Ovary (tissue), 9 donors: Measurements from ENCODE around the gene LMOD3. TPM values are rescaled to one million over a fixed set of nuclear protein-coding genes. Genes with fewer than 3 reads are reported as not detected.
A peak's percentile ranks its signal among the peaks of the same experiment; 100 is the strongest.

Experiments used
- DNase-seq, 5 donors: peaks; one replicate each; pipeline ENCODE4 v3.0.0-alpha.2; 2019 to 2020
- H3K27ac ChIP-seq, 2 donors: fragments of 200-600 bp; one replicate each; pipeline versions ENCODE4 v1.5.1 to v1.8.0; 2019 to 2022
- H3K27me3 ChIP-seq: fragments of 200-600 bp; one replicate; pipeline ENCODE4 v1.8.0; 2022
- H3K36me3 ChIP-seq: fragments of 200-600 bp; sonication (generic); one replicate; pipeline ENCODE4 v1.5.1; 2019
- H3K4me1 ChIP-seq: one replicate; pipeline ENCODE4 v1.8.1; 2013; ENCODE audit warnings: mild to moderate bottlenecking, moderate library complexity; ENCODE audit not compliant: insufficient read depth
- H3K4me3 ChIP-seq: fragments of 200-600 bp; sonication (generic); one replicate; pipeline ENCODE4 v1.5.1; 2017
- H3K9me3 ChIP-seq, 2 donors: fragments of 200-600 bp in 1 of 2; sonication (generic) in 1 of 2; one replicate each; pipeline versions ENCODE4 v1.5.1 to v1.8.1; 2013 to 2019; ENCODE audit warnings: mild to moderate bottlenecking in 1 of 2, moderate library complexity in 1 of 2
- EP300 ChIP-seq: sonication (generic); formaldehyde crosslinking; IDR thresholded peaks from one replicate; pipeline ENCODE4 v1.6.1; 2017; ENCODE audit warnings: antibody characterized with exemption
- POLR2A ChIP-seq: fragments of 450-650 bp; IDR thresholded peaks from one replicate; pipeline ENCODE4 v1.6.1; 2017; ENCODE audit warnings: antibody characterized with exemption, mild to moderate bottlenecking, moderate library complexity
- WGBS, 3 donors: extraction: QIAGEN DNeasy Blood & Tissue Kit in 1 of 3; methylation state at CpG; one replicate each; pipeline versions ENCODE4 v1.1.5 to v1.1.7; 2013 to 2017; 5-methylcytosine and 5-hydroxymethylcytosine counted together
- intact Hi-C, 4 donors: fragments of 100-400 bp; cut with DNase I; formaldehyde crosslinking; loops; one replicate each; pipeline versions ENCODE4 v1.11.0 to v1.15.1; 2022 to 2023
- polyA plus RNA-seq, 2 donors: library from polyadenylated mRNA; stranded (reverse); fragments of 200-250 nt in 1 of 2; fragments of 350-450 nt in 1 of 2; fragmentation: Illumina TruSeq in 1 of 2; extraction: RNeasy Lipid Tissue Mini Kit (QIAGEN cat#74804) in 1 of 2; gene quantifications; one replicate each; pipeline ENCODE4 v1.2.3, GENCODE V29; 2013 to 2014
- total RNA-seq, 7 donors: library from RNA; depleted of rRNA in 2 of 7; stranded (reverse); fragments of >200 nt in 2 of 7; fragmentation: NEBNext Ultra II Directional in 3 of 7; extraction: Animal tissue kit (Norgen Biotek cat#: 25700) in 3 of 7; gene quantifications; one replicate each; pipeline versions ENCODE4 v1.1.0 to v1.2.4, GENCODE V29; 2016 to 2023
- TF ChIP-seq, protein P1 (sequence below), 3 donors: fragments of 450-650 bp in 2 of 3; fragments of 200-600 bp in 1 of 3; IDR thresholded peaks; one replicate each; pipeline versions ENCODE4 v1.5.1 to v1.8.0; 2016 to 2022; ENCODE audit warnings: antibody characterized with exemption in 3 of 3, mild to moderate bottlenecking in 1 of 3
- donor health status: DM: no; HTN: no; CAD: no; lungs with moderate emphysema.
- donor health status: DM: no; HTN: no; CAD: no.
- donor health status: Bipolar disorder and iron deficiency.
- donor health status: DM: yes; HTN: yes; CAD: no.
- donor health status: DM: no; HTN: no; CAD: no.
- donor health status: DM: yes; HTN: yes; CAD: no.

Gene LMOD3
- total and polyA plus RNA-seq, 9 donors: 0.10 to 0.36 (median 0.13) TPM; not detected in 6

- WGBS, 3 donors: 54 to 78% (median 57%) methylated on average over 4 of the region's 4 CpGs
- intact Hi-C loops: no loop called here
These were observed 30.3 kb downstream of the LMOD3 start for GRCh38 chr3:69092030-69092516.

DNA sequence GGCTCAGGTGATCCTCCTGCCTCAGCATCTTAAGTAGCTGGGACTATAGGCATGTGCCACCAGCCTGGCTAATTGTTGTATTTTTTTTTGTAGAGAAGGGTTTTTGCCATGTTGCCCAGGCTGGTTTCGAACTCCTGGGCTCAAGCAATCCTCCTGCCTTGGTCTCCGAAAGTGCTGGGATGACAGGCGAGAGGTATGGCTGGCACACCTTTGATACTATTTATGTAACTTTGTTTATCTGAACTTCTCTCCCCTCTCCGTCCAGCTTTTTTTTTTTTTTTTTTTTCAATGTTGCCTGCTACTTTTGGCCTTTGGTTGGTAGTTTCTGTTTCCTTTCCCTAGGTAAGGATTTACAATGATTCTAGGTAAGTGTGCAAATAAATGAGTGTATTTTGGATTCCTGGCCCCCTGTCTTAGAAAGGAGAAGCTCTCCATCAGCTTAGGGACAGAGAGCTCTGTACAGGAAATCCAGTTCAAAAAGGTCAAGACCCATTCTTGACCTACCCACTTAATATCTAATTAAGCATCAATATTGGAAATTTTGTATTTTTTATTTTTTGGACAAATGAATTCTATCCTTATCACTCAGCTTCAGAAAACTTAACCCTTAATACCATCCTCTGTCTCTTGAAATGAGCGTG, 30.9 kb downstream of the LMOD3 start:
- Histone ChIP-seq H3K4me1 (peaks cover 16% of the 10 kb centered on the region), H3K4me3 (no peak overlapping the region), H3K27me3 (no peaks in the 10 kb centered on the region), H3K36me3 (no peaks in the 10 kb centered on the region), H3K27ac (no peak overlapping the region), H3K9me3 (no peaks in the 10 kb centered on the region)
- intact Hi-C loops: no loop called here
- no peak for DNase-seq
- TF ChIP-seq, protein P1, sequence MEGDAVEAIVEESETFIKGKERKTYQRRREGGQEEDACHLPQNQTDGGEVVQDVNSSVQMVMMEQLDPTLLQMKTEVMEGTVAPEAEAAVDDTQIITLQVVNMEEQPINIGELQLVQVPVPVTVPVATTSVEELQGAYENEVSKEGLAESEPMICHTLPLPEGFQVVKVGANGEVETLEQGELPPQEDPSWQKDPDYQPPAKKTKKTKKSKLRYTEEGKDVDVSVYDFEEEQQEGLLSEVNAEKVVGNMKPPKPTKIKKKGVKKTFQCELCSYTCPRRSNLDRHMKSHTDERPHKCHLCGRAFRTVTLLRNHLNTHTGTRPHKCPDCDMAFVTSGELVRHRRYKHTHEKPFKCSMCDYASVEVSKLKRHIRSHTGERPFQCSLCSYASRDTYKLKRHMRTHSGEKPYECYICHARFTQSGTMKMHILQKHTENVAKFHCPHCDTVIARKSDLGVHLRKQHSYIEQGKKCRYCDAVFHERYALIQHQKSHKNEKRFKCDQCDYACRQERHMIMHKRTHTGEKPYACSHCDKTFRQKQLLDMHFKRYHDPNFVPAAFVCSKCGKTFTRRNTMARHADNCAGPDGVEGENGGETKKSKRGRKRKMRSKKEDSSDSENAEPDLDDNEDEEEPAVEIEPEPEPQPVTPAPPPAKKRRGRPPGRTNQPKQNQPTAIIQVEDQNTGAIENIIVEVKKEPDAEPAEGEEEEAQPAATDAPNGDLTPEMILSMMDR (IDR thresholded peaks at IDR 0.05): no peak
- TF ChIP-seq EP300 (no peak), POLR2A (no peak)
- WGBS, 3 donors: 66 to 86% (median 71%) methylated on average over 5 of the region's 5 CpGs

More at GRCh38 chr3:69092030-69092516, 30.3 kb downstream of the LMOD3 start:
- no peaks in the 10 kb centered on the region for H3K36me3 ChIP-seq
- H3K9me3 ChIP-seq: no peaks in the 10 kb centered on the region
- no peak overlapping the region for H3K4me3 ChIP-seq
- no peaks in the 10 kb centered on the region for H3K27me3 ChIP-seq
- TF ChIP-seq POLR2A (no peak), EP300 (no peak)
- TF ChIP-seq, protein P1 (IDR thresholded peaks at IDR 0.05): no peak
- no peak for DNase-seq
- H3K4me1 ChIP-seq: peaks cover 12% of the 10 kb centered on the region
- H3K27ac ChIP-seq: no peak overlapping the region

DNA sequence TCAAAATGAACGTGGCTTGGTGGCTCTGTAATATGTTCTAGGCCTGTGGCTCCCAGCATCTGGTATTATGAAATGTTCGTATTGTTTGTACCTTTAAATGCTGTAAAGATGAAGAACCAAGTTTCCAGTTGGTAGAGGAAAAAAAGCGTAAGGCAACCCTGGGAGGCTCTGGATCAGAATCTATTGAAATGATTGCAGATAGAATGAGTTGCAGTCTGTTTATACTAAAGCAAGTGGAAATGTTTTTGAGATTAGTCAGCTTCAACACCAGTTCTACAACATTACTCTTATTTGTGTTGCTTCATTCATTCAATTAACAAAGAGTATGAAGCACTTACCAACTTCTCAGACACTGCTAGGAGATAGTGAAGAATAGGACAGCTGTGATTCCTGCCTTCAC, 32.4 kb downstream of the LMOD3 start:
- no peak overlapping the region for H3K4me3 ChIP-seq

DNA sequence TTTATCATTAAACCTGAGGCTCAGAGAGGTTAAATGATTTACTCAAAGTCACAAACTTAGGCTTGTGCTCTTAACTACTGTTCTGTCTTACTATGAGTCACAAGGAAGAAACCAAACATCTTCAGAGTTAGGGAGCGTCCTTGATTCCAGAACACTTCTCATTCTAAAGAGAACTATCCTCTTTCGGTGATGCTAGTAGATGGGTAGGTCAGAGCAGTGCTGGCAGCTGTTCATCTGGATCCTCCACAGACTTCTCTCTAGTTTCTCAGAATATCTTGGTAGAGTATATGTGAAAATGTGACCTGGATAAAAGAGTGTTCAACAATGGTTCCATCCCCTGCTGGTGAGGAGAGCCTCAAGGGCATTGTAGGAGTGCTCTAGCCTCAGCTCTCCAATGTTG, 34.3 kb downstream of the LMOD3 start:
- Histone ChIP-seq H3K27ac (no peak overlapping the region), H3K36me3 (no peaks in the 10 kb centered on the region), H3K27me3 (no peaks in the 10 kb centered on the region), H3K9me3 (no peaks in the 10 kb centered on the region), H3K4me1 (peaks cover 13% of the 10 kb centered on the region), H3K4me3 (peak overlapping the region; percentile 95)
- TF ChIP-seq POLR2A (no peak), EP300 (no peak)
- TF ChIP-seq, protein P1 (IDR thresholded peaks at IDR 0.05): no peak
- WGBS, 3 donors: 30 to 34% (median 34%) methylated on average over 2 of the region's 2 CpGs
- intact Hi-C loops: no loop called here
- DNase-seq: no peak

More for the DNA sequence above, 32.4 kb downstream of the LMOD3 start:
- no peak for DNase-seq
- Histone ChIP-seq H3K9me3 (no peaks in the 10 kb centered on the region), H3K36me3 (no peaks in the 10 kb centered on the region), H3K27me3 (no peaks in the 10 kb centered on the region), H3K4me1 (peaks cover 14% of the 10 kb centered on the region), H3K27ac (no peak overlapping the region)
- TF ChIP-seq, protein P1 (IDR thresholded peaks at IDR 0.05): no peak
- TF ChIP-seq EP300 (no peak), POLR2A (no peak)
- 52 to 61% (median 59%) methylated on average over 3 of the region's 3 CpGs for WGBS, 3 donors
- intact Hi-C loops: no loop called here
